GM12874 (cell line): ENCODE results near the gene SLC8A1.

Experiments
- CTCF ChIP-seq: IDR thresholded peaks from 2 replicates; pipeline ENCODE4 v1.5.1; 2011; ENCODE audit warnings: low read depth, mild to moderate bottlenecking, control low read depth, low read length, moderate library complexity; ENCODE audit not compliant: insufficient read depth

The SLC8A1 gene

GRCh38 chr2:40321016-40321623 lies 130.8 kb downstream of the SLC8A1 start:
- TF ChIP-seq CTCF = no peak

GRCh38 chr2:40318921-40319320 lies 133.0 kb downstream of the SLC8A1 start:
- TF ChIP-seq CTCF = no peak

- TF ChIP-seq CTCF = no peak
Observed at GRCh38 chr2:40317761-40318160, 134.1 kb downstream of the SLC8A1 start.

- TF ChIP-seq CTCF = no peak
Observed at GRCh38 chr2:40317046-40317445, 134.8 kb downstream of the SLC8A1 start.

- TF ChIP-seq CTCF = no peak
Observed at GRCh38 chr2:40316620-40317019, 135.3 kb downstream of the SLC8A1 start.

- TF ChIP-seq CTCF = no peak
Observed at GRCh38 chr2:40315683-40316082, 136.2 kb downstream of the SLC8A1 start.

- TF ChIP-seq CTCF = no peak
Observed at GRCh38 chr2:40311026-40311425, 140.9 kb downstream of the SLC8A1 start.
